Smooth muscle cell (in vitro differentiated cells): ENCODE measurements around the gene JADE3. TPM values are rescaled to one million over a fixed set of nuclear protein-coding genes. Genes with fewer than 3 reads are reported as not detected.

Source experiments
- DNase-seq: peaks from one replicate; lab custom pipeline; 2025; ENCODE audit not compliant: unreplicated experiment; lab: John Stamatoyannopoulos, UW
- H2AFZ ChIP-seq: fragments of 200-600 bp; sonication (generic); 2 replicates; pipeline ENCODE4 v1.6.0; 2016; ENCODE audit warnings: antibody characterized with exemption, low read depth, mild to moderate bottlenecking
- H3F3A ChIP-seq: fragments of 200-600 bp; sonication (generic); 2 replicates; pipeline ENCODE4 v1.6.0; 2017; ENCODE audit warnings: antibody characterized with exemption, low read depth
- H3K27ac ChIP-seq: fragments of 200-600 bp; sonication (generic); 2 replicates; pipeline ENCODE4 v1.5.1; 2016; ENCODE audit warnings: low read depth, mild to moderate bottlenecking
- H3K27me3 ChIP-seq: fragments of 200-600 bp; sonication (generic); 2 replicates; pipeline ENCODE4 v1.6.1; 2016; ENCODE audit warnings: low read depth, mild to moderate bottlenecking
- H3K36me3 ChIP-seq: fragments of 200-600 bp; sonication (generic); 2 replicates; pipeline ENCODE4 v1.5.1; 2016; ENCODE audit warnings: low read depth
- H3K4me1 ChIP-seq: fragments of 200-600 bp; sonication (generic); 2 replicates; pipeline ENCODE4 v1.5.1; 2016; ENCODE audit warnings: low read depth
- H3K4me2 ChIP-seq: fragments of 200-600 bp; sonication (generic); 2 replicates; pipeline ENCODE4 v1.6.0; 2016; ENCODE audit warnings: mild to moderate bottlenecking
- H3K4me3 ChIP-seq: fragments of 200-600 bp; sonication (generic); 2 replicates; pipeline ENCODE4 v1.5.1; 2016; ENCODE audit warnings: mild to moderate bottlenecking
- H3K79me2 ChIP-seq: fragments of 200-600 bp; sonication (generic); 2 replicates; pipeline ENCODE4 v1.6.0; 2016; ENCODE audit warnings: low read depth, mild to moderate bottlenecking
- H3K9ac ChIP-seq: fragments of 200-600 bp; sonication (generic); 2 replicates; pipeline ENCODE4 v1.6.0; 2016; ENCODE audit warnings: low read depth
- H3K9me3 ChIP-seq: fragments of 200-600 bp; sonication (generic); replicated peaks from 2 replicates; pipeline ENCODE4 v1.5.1; 2016; ENCODE audit warnings: low read depth
- H4K20me1 ChIP-seq: fragments of 200-600 bp; sonication (generic); 2 replicates; pipeline ENCODE4 v1.6.0; 2016; ENCODE audit warnings: low read depth
- CTCF ChIP-seq: fragments of 200-600 bp; sonication (generic); IDR thresholded peaks from 2 replicates; pipeline ENCODE4 v1.5.1; 2017; ENCODE audit warnings: borderline replicate concordance, mild to moderate bottlenecking, antibody characterized with exemption; ENCODE audit not compliant: insufficient read depth, poor library complexity, severe bottlenecking
- WGBS: methylation state at CpG from one replicate; pipeline ENCODE4 v1.1.7; 2016; ENCODE audit warnings: low lambda C conversion rate; 5-methylcytosine and 5-hydroxymethylcytosine counted together
- polyA plus RNA-seq: library from polyadenylated mRNA; unstranded; fragments of >200 nt; fragmentation: Nextera tagmentation; extraction: Ambion mirVana; gene quantifications from 2 replicates; pipeline ENCODE4 v1.2.1, GENCODE V29; 2016
- total RNA-seq: library from RNA; depleted of rRNA; stranded (reverse); fragments of >200 nt; gene quantifications from 2 replicates; pipeline ENCODE4 v1.2.3, GENCODE V29; 2014

Gene JADE3
- total and polyA plus RNA-seq, 2 experiments from 2014 or later, result 2.0 to 6.7 TPM

DNA sequence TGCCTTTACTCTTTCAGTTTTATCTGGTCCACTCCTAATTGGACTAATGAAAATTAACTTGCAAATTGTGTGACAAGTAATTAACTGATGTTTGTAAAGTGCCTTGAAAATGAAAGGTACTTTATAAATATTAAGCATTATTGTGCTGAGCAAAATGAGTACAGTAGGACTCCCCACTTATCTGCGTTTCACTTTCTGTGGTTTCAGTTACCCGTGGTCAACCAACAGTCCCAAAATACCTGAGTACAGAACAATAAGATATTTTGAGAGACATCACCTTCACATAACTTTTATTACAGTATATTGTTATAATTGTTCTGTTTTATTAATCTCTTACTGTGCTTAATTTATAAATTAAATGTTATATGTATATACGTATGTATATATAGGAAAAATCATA lies 27.4 kb upstream of the JADE3 start:
- DNase-seq, result no peak
- Histone ChIP-seq H3K4me3 (no peak overlapping the region), H3K79me2 (no peaks in the 10 kb centered on the region), H3K27me3 (no peaks in the 10 kb centered on the region), H2AFZ (no peak overlapping the region), H3K4me1 (no peaks in the 10 kb centered on the region), H3K36me3 (no peaks in the 10 kb centered on the region), H3K27ac (no peak overlapping the region), H4K20me1 (no peaks in the 10 kb centered on the region), H3K9me3 (peaks cover 3% of the 10 kb centered on the region), H3K9ac (no peak overlapping the region), H3K4me2 (no peak overlapping the region), H3F3A (no peaks in the 10 kb centered on the region)
- 95% methylated on average over 3 of the region's 3 CpGs for WGBS
- no peak for TF ChIP-seq CTCF

GRCh38 chrX:46898207-46898606 lies 14.0 kb upstream of the JADE3 start:
- H3K27ac ChIP-seq, result no peak overlapping the region
- no peak overlapping the region for H3K4me3 ChIP-seq
- H2AFZ ChIP-seq, result no peak overlapping the region
- H3K9me3 ChIP-seq, result no peaks in the 10 kb centered on the region
- H3K4me1 ChIP-seq, result no peaks in the 10 kb centered on the region
- H3K36me3 ChIP-seq, result no peaks in the 10 kb centered on the region
- H4K20me1 ChIP-seq, result no peaks in the 10 kb centered on the region
- H3K9ac ChIP-seq, result no peak overlapping the region
- no peaks in the 10 kb centered on the region for H3F3A ChIP-seq
- no peak for DNase-seq
- no peak for TF ChIP-seq CTCF
- no peak overlapping the region for H3K4me2 ChIP-seq
- H3K27me3 ChIP-seq, result no peaks in the 10 kb centered on the region
- H3K79me2 ChIP-seq, result no peaks in the 10 kb centered on the region

- Histone ChIP-seq H3K4me2 (peak overlapping the region; percentile 83), H3K36me3 (no peaks in the 10 kb centered on the region), H3K4me1 (no peaks in the 10 kb centered on the region), H3F3A (no peaks in the 10 kb centered on the region), H3K9ac (no peak overlapping the region), H3K27ac (no peak overlapping the region), H3K9me3 (no peaks in the 10 kb centered on the region), H4K20me1 (no peaks in the 10 kb centered on the region), H3K4me3 (peak overlapping the region; percentile 56), H3K27me3 (no peaks in the 10 kb centered on the region), H2AFZ (no peak overlapping the region), H3K79me2 (no peaks in the 10 kb centered on the region)
- peak; percentile 18 for DNase-seq
- peak; percentile 42 for TF ChIP-seq CTCF
- WGBS, result 44% methylated on average over 14 of the region's 14 CpGs
These were observed 8.6 kb upstream of the JADE3 start for GRCh38 chrX:46903458-46904242.

GRCh38 chrX:46904626-46905025 lies 7.6 kb upstream of the JADE3 start:
- Histone ChIP-seq H3K27ac (no peak overlapping the region), H3K4me2 (no peak overlapping the region), H3K9me3 (no peaks in the 10 kb centered on the region), H3K4me1 (no peaks in the 10 kb centered on the region), H3K36me3 (no peaks in the 10 kb centered on the region), H3K4me3 (no peak overlapping the region), H2AFZ (no peak overlapping the region), H3K27me3 (no peaks in the 10 kb centered on the region), H3F3A (no peaks in the 10 kb centered on the region), H3K9ac (no peak overlapping the region), H3K79me2 (no peaks in the 10 kb centered on the region), H4K20me1 (no peaks in the 10 kb centered on the region)
- no peak for TF ChIP-seq CTCF
- DNase-seq, result no peak
- WGBS, result 83% methylated on average over 2 of the region's 2 CpGs
